GM15510 (cell line): ENCODE measurements around the gene TET3.

Source experiments
- POLR2A ChIP-seq: IDR thresholded peaks from 3 replicates; pipeline ENCODE4 v1.6.1; 2011; ENCODE audit warnings: borderline replicate concordance; ENCODE audit not compliant: insufficient read length; ENCODE audit errors: extremely low read depth

The TET3 gene

DNA sequence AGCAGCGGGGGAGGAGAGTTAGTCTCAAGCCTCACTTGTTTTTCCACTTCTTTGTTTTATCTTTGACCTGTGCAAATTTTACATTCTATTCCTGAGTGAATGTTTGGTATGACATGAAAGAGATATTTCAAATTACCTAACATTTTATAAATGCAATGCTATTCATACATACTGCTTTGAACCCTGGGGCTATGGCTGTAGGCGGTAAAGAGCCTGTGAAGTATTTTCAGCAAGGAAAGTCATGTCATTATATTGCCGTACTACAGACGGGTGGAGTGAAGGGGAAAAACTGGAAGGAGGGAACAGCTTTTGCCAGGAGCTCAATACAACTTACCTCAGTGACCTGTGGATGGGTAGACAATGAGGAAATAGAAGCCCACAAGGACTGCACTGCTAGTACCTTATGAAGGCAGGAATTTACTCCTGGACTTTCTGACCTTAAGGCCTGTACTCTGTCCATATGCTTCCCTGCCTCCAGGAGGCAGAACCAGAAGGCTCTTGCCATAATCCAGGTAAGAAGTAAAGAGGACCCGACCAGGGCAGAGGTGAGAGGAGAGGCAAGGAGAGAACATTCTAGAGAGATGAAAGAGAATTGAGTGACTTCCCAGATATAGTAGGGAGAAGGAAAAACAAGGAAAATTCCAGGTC is 28.4 kb upstream of the TET3 start:
- TF ChIP-seq POLR2A, result no peak

DNA sequence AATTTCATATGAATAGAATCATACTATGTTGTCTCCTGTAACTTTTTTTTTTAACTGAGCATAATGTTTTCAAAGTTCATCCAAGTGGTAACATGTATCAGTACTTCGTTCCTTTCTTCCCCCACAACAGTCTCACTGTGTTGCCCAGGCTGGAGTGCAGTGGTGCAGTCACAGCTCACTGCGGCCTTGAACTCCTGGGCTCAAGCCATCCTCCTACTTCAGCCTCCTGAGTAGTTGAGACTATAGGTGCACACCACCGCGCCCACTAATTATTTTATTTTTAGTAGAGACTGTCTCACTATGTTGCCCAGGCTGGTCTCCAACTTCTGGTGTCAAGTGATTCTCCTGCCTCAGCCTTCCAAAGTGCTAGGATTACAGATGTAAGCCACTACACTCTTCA is 23.4 kb upstream of the TET3 start:
- no peak for TF ChIP-seq POLR2A

DNA sequence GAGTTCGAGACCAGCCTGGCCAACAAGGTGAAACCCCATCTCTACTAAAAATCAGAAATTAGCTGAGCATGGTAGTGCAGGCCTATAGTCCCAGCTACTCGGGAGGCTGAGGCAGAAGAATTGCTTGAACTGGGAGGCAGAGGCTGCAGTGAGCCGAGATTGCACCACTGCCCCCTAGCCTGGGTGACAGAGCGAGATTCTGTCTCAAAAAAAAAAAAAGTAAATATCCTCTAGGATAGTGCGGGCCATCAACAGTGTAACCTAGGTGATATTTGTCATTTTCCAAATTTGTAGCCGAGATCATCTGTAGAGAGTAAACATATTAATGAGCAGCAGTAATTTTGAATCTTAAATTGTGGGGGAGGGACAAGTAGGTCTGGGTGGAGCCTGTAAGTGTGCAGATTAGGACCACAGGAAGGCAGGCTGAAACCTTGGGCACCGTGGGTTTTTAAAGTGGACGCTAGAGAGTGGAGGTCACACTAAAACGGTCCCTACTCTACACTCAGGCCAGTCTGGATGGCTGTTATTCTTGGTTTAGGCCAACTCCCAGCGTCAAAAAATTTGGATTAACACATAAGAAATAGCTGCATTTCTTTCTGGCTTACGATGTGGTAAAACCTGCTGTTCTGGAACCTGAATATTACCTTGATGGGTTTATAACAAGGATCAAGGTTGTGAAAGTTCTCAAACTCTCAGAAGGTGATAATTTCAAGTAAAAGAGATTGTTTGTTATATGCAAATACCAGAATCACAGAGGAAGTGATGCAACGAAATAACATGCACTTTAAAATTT is 22.7 kb upstream of the TET3 start:
- no peak for TF ChIP-seq POLR2A

DNA sequence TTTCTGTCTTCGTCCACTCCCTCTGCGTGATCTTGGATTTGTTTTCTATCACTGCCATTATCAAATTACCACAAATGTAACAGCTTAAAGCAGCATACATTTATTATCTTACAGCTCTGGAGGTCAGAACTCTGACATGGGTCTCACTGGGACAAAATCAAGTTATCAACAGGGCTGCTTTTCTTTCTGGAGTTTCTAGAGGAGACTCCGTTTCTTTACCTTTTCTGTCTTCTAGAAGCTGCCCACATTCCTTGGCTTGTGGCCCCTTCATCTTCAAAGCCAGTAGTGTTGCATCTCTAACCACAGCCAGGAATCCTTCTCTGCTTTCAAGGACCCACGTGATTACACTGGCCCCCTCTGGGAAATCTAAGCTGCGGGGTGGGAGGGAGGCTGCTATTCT is 21.9 kb upstream of the TET3 start:
- no peak for TF ChIP-seq POLR2A

DNA sequence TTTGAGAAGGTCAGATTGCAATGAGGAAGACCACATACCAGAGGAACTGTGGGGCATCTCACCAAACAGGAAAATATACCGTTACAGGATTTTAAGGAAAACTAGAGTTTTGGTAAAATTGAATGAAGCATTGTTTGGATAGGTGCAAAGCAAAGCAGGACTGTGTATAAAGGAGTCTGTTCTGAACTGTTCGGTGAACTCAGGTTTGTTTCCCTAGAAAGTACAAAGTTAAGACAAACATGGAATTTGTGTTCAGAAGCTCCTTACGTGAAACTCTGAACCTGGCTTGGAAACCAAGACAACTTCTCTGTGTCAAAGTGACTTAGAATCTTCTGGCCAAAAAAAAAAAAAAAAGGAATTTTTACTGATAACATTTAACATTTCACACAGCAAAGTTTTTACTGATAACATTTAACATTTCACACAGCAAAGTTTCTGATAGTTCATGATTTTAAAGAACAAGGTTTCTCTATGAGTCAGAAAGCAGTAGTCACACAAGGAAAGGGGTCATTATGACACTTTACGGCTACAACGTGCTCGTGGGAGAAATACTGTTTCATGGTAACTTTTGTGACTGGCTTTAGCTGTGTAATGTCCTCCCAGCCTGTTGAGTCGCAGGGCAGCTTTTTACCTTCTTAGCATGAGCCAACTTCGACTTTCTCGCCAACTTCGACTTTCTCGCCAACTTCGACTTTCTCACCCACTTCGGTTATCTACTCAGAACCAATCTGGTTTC is 21.2 kb upstream of the TET3 start:
- TF ChIP-seq POLR2A, result no peak

DNA sequence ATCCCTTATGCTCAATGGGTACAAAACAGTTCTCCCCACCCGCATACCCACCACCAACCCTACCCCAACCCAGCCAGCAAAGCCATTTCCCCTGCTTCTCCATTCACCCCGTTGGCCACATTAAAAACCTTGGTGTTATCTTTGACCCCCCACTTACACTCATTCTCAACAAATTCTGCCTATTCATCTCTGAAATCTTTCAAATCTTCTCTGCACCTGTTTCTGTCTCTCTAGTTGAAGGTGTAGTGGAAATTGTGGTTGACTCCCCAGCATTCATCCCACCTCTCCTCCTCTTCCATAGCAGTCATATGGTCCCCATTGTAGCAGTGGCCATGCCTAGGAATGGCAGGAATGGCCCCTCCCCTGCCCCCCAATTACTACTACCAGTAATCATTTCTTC is 20.5 kb upstream of the TET3 start:
- no peak for TF ChIP-seq POLR2A

DNA sequence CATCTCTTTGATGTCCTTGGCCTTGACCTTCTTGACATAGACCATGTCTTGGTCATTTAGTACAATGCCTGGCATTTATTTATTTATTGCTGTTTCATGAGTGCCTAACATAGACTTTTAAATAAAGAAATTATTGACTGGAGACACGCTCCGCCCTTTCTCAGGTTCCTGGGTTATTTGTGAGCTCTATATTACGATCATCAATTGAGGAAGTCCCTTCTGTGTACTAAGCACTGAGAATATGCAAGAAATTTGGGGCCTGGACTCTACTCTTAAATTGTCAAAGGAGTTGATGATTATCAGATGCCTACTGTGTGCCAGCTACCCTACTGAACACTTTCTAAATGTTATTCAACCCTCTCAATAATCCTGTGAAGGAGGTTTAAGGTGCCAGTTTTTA is 19.7 kb upstream of the TET3 start:
- TF ChIP-seq POLR2A, result no peak

DNA sequence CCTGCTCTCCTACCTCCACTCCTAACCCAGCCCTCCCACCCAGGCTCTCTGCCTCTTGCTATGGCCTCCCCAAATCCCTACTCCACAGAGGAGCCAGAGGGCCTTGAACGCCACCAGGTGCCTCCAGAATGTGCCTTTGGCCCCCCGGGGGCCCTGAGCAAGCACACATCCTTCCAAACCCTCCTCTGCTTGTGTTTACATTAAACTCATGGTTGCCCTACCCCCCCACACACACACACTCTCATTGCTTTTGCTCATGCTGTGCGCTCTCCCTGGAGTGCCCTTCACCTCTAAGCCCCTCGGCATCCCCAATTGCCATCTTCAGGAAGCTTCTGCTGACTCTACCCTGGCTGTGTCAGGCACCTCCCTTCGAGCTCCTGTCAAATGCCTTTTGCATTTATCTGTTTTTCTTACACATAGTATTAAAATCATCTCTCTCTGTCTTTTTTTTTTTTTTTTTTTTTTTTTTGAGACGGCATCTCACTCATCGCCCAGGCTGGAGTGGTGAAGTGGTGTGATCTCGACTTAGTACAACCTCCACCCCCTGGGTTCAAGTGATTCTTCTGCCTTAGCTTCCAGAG is 16.3 kb upstream of the TET3 start:
- TF ChIP-seq POLR2A, result no peak

DNA sequence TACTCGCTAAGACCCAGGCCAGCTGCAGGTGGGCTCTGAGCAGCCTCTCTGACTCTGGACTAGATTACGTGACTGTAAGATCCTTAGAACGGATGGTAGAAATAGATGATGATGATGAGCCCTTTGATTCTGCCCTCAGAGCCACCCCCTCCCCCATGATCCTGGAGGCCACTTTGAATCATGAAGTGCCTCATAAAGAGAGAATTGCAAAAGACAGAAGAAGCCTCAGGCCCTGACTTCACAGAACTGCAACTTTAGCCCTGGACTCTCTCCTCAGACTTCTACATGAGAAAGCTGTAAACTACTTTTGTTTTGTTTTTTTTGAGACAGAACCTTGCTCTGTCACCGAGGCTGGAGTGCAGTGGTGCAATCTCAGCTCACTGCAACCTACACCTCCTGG is 15.4 kb upstream of the TET3 start:
- no peak for TF ChIP-seq POLR2A

DNA sequence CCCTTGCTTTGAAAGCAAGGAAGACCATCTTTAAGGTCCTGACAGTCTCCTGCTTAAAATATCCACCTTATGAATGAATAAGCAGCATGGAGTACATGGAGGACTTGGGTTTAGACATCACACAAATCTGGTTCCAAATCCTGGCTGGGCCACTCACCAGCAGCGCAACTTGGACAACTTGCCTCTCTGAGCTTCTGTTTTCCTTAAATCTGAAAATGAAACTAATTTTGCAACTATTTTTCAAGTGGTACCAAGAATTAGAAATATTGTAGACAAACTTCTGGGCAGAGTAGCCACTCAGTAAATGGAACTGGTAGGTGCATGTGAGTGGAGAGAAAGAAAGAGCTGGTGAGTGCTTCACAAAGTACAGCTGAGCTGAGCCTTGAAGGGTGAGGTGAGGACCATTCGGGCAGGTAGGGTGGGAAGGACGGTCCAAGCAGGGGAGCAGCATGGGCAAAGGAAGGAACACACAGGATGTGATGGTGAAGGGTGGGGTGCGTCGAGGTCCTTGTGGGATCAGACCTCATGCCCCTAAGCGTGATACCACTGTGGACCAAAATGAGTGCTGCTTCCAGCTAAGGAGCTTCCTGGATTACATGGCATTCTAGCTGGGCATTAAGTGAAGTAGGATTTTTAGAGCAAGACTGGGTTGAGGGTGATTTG is 14.4 kb upstream of the TET3 start:
- TF ChIP-seq POLR2A, result no peak

DNA sequence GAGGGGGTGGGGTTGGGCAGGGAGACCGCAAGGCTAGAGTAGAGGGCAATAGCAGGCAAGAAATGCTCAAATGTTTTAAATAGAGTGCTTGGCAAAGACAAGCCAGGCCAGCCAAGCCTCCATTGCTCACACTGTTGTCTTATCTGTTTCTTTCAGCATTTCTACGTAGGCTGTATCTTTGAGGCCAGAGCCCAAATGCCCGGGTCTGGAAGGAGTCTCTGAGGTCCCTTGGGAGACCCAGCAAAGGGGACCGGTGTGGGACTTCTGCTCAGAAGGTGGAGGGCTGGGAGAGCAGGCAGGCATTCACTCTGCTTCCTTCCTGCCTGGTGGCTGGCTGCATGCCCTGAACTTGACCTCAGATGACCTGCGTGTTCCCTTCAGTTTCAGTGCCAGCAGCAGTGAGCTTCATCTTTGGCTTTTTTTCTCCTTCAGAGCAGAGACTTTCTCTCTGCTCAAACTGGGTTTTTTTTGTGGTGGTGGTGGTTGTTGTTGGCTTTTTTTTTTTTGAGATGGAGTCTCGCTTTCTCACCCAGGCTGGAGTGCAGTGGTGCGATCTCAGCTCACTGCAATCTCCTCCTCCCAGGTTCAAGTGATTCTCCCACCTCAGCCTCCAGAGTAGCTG is 13.7 kb upstream of the TET3 start:
- peak; percentile 21 for TF ChIP-seq POLR2A

DNA sequence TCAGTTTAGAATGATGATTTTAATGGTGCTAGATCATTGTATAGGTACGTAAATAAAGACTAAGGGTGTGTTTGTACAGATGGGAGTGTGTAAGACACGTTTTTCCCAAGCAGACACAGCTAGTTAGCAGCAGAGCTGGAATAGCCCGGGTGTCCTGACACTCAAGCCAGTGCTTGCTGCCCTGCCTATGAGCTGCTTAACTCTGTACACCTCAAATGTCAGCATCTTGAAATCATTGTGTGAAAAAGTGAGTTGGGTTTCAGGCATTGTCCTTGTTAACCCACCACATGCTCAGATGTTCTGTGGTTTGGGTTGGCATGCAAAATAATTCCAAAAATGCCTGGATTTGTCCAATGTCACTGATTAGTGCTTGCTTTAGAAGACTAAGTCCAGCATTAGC is 13.0 kb upstream of the TET3 start:
- TF ChIP-seq POLR2A, result no peak

DNA sequence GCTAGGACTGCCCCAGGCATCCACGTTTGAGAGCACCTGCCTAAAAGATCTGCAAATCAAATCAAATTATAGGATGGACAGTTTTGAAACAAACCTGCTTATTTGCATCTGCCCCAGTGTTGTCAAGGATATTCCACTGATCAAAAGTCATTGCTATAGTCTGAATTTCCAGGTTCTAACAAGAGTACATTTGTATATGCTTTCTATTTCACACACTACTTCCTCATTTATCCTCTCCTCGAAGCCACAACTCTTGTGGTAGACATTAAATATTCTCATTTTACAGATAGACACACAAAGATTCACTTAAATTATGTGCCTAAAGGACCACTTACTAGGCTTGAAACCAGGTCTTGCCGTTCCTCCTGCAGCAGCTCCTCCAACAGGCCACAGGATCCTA is 11.9 kb upstream of the TET3 start:
- TF ChIP-seq POLR2A, result no peak

DNA sequence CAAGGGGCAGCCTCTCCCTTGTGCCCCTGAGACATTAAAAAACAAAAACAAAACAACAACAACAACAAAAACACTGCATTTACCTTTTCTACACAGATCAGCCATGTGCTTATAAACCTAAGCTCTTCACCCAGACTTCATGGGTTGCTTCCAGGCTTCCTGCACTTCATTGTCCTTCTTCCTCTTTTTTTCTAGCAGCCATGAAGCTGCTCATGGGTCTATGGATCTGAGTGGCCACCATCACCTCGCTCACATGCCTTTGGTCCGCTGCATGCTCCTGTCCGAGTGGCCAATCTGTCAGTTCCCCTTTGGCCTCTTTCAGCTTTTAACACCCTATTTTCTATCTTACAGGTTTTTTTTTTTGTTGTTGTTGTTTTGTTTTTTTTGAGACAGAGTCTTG is 9.0 kb upstream of the TET3 start:
- TF ChIP-seq POLR2A, result no peak
